ENCODE data around the gene KLHL28.

The KLHL28 gene

GRCh38 chr14:44941591-44941990 is 20.2 kb downstream of the KLHL28 start:
- peaks cover 5% of the 10 kb centered on the region for H3K36me3 ChIP-seq (ENCODE audit: control insufficient read depth, insufficient read depth, low read length)
- no peak for DNase-seq (ENCODE audit: extremely low read depth, insufficient read length)
- no peaks in the 10 kb centered on the region for H3K27me3 ChIP-seq (replicated peaks; ENCODE audit: control insufficient read depth, insufficient read depth, low read length)
- H3K4me3 ChIP-seq (replicated peaks; ENCODE audit: low read depth, low read length): no peak overlapping the region
- TF ChIP-seq CTCF (IDR thresholded peaks at IDR 0.05; ENCODE audit: insufficient read depth, low read length, poor library complexity, severe bottlenecking): no peak

- H3K27me3 ChIP-seq (replicated peaks; ENCODE audit: control insufficient read depth, insufficient read depth, low read length): no peaks in the 10 kb centered on the region
- TF ChIP-seq CTCF (IDR thresholded peaks at IDR 0.05; ENCODE audit: insufficient read depth, low read length, poor library complexity, severe bottlenecking): no peak
- H3K36me3 ChIP-seq (ENCODE audit: control insufficient read depth, insufficient read depth, low read length): peaks cover 5% of the 10 kb centered on the region
Observed at GRCh38 chr14:44940944-44941343, 20.8 kb downstream of the KLHL28 start.

GRCh38 chr14:44940211-44940610 is 21.5 kb downstream of the KLHL28 start:
- Histone ChIP-seq H3K36me3 (ENCODE audit: control insufficient read depth, insufficient read depth, low read length) (peaks cover 5% of the 10 kb centered on the region), H3K4me3 (replicated peaks; ENCODE audit: low read depth, low read length) (no peak overlapping the region), H3K27me3 (replicated peaks; ENCODE audit: control insufficient read depth, insufficient read depth, low read length) (no peaks in the 10 kb centered on the region)
- DNase-seq (ENCODE audit: extremely low read depth, insufficient read length): no peak
- TF ChIP-seq CTCF (IDR thresholded peaks at IDR 0.05; ENCODE audit: insufficient read depth, low read length, poor library complexity, severe bottlenecking): no peak

More at GRCh38 chr14:44940944-44941343, 20.8 kb downstream of the KLHL28 start:
- no peak overlapping the region for H3K4me3 ChIP-seq (replicated peaks; ENCODE audit: low read depth, low read length)
- DNase-seq (ENCODE audit: extremely low read depth, insufficient read length): no peak

- TF ChIP-seq CTCF (IDR thresholded peaks at IDR 0.05; ENCODE audit: insufficient read depth, low read length, poor library complexity, severe bottlenecking): no peak
- Histone ChIP-seq H3K36me3 (ENCODE audit: control insufficient read depth, insufficient read depth, low read length) (peaks cover 5% of the 10 kb centered on the region), H3K4me3 (replicated peaks; ENCODE audit: low read depth, low read length) (no peak overlapping the region), H3K27me3 (replicated peaks; ENCODE audit: control insufficient read depth, insufficient read depth, low read length) (no peaks in the 10 kb centered on the region)
- DNase-seq (ENCODE audit: extremely low read depth, insufficient read length): no peak
Observed at GRCh38 chr14:44937547-44937946, 24.2 kb downstream of the KLHL28 start.

- Histone ChIP-seq H3K4me3 (replicated peaks; ENCODE audit: low read depth, low read length) (no peak overlapping the region), H3K27me3 (replicated peaks; ENCODE audit: control insufficient read depth, insufficient read depth, low read length) (no peaks in the 10 kb centered on the region), H3K36me3 (ENCODE audit: control insufficient read depth, insufficient read depth, low read length) (peaks cover 5% of the 10 kb centered on the region)
- no peak for DNase-seq (ENCODE audit: extremely low read depth, insufficient read length)
- TF ChIP-seq CTCF (IDR thresholded peaks at IDR 0.05; ENCODE audit: insufficient read depth, low read length, poor library complexity, severe bottlenecking): no peak
Observed at GRCh38 chr14:44935155-44935554, 26.6 kb downstream of the KLHL28 start.

GRCh38 chr14:44928793-44929192 is 33.0 kb downstream of the KLHL28 start:
- no peak for DNase-seq (ENCODE audit: extremely low read depth, insufficient read length)
- H3K27me3 ChIP-seq (replicated peaks; ENCODE audit: control insufficient read depth, insufficient read depth, low read length): no peaks in the 10 kb centered on the region
- H3K36me3 ChIP-seq (ENCODE audit: control insufficient read depth, insufficient read depth, low read length): no peaks in the 10 kb centered on the region
- no peak for TF ChIP-seq CTCF (IDR thresholded peaks at IDR 0.05; ENCODE audit: insufficient read depth, low read length, poor library complexity, severe bottlenecking)
- H3K4me3 ChIP-seq (replicated peaks; ENCODE audit: low read depth, low read length): no peak overlapping the region
